Loucy (cell line): ENCODE results near the gene KCNK1.

Source experiments
- H2AFZ ChIP-seq: fragments of 200-600 bp; sonication (generic); 2 replicates; pipeline ENCODE4 v1.6.0; 2016; ENCODE audit warnings: antibody characterized with exemption, mild to moderate bottlenecking, low read length, moderate library complexity
- H3F3A ChIP-seq: fragments of 200-600 bp; 2 replicates; pipeline ENCODE4 v1.6.0; 2016; ENCODE audit warnings: antibody characterized with exemption, low read depth, mild to moderate bottlenecking
- H3K27me3 ChIP-seq: fragments of 200-600 bp; sonication (generic); 2 replicates; pipeline ENCODE4 v1.6.1; 2014; ENCODE audit warnings: low read length, mild to moderate bottlenecking; ENCODE audit not compliant: insufficient read depth, poor library complexity, severe bottlenecking
- H3K36me3 ChIP-seq: fragments of 200-600 bp; sonication (generic); 2 replicates; pipeline ENCODE4 v1.6.1; 2016; ENCODE audit warnings: low read length; ENCODE audit not compliant: insufficient read depth
- H3K4me1 ChIP-seq: fragments of 200-600 bp; sonication (generic); 2 replicates; pipeline ENCODE4 v1.5.1; 2014; ENCODE audit warnings: low read length, mild to moderate bottlenecking; ENCODE audit not compliant: insufficient read depth, poor library complexity, severe bottlenecking
- H3K4me2 ChIP-seq: fragments of 200-600 bp; sonication (generic); 2 replicates; pipeline ENCODE4 v1.6.0; 2014; ENCODE audit warnings: antibody characterized with exemption, low read length, low read depth, mild to moderate bottlenecking; ENCODE audit not compliant: poor library complexity, severe bottlenecking
- H3K4me3 ChIP-seq: fragments of 200-600 bp; sonication (generic); 2 replicates; pipeline ENCODE4 v1.5.1; 2014; ENCODE audit warnings: low read length, mild to moderate bottlenecking, mixed read lengths; ENCODE audit not compliant: poor library complexity, severe bottlenecking
- H3K79me2 ChIP-seq: fragments of 200-600 bp; sonication (generic); 2 replicates; pipeline ENCODE4 v1.6.1; 2014; ENCODE audit warnings: low read length; ENCODE audit not compliant: insufficient read depth
- H3K9ac ChIP-seq: fragments of 200-600 bp; sonication (generic); 2 replicates; pipeline ENCODE4 v1.6.0; 2014; ENCODE audit warnings: mild to moderate bottlenecking, low read depth, low read length, moderate library complexity; ENCODE audit not compliant: poor library complexity, severe bottlenecking
- H3K9me2 ChIP-seq: fragments of 200-600 bp; sonication (generic); replicated peaks from 2 replicates; pipeline ENCODE4 v1.6.1; 2016; ENCODE audit warnings: low read depth, low read length, mixed read lengths
- H3K9me3 ChIP-seq: fragments of 200-600 bp; sonication (generic); 2 replicates; pipeline ENCODE4 v1.6.1; 2014; ENCODE audit warnings: mild to moderate bottlenecking, antibody characterized with exemption, low read length, low read depth; ENCODE audit not compliant: insufficient read depth
- H4K20me1 ChIP-seq: fragments of 200-600 bp; sonication (generic); 2 replicates; pipeline ENCODE4 v1.6.0; 2014; ENCODE audit warnings: antibody characterized with exemption, low read length, mild to moderate bottlenecking; ENCODE audit not compliant: insufficient read depth, poor library complexity, severe bottlenecking
- CTCF ChIP-seq: fragments of 200-600 bp; sonication (generic); conservative IDR thresholded peaks from 2 replicates; pipeline ENCODE4 v1.5.1; 2014; ENCODE audit warnings: mild to moderate bottlenecking, antibody characterized with exemption, low read length
- EZH2phosphoT487 ChIP-seq: fragments of 200-600 bp; IDR thresholded peaks from 2 replicates; pipeline ENCODE4 v1.6.1; 2018; ENCODE audit warnings: antibody characterized with exemption, mild to moderate bottlenecking, moderate library complexity, borderline replicate concordance

KCNK1 gene

DNA sequence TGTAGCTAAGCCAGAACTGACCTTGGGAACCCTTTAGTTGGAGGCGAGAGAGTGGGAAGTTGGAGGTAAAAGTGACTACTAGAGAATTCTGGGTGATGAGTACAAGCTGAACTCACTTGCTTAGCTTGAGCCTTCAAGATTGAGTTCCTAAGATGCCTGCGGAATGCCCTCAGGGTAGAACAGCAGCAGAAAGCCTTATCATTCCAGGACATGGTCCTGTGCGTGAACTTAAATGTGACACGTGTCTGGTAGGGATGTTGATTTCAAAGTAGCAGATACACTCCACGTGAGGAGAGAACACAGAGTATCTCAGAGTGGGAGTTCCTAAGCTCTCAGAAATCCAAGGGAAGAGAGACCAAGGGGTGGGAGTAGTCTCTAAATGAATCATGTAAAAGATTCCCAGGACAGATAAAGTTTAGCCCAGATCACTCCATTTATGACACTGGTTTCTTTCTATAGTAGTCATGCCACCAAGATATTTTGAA is 60.1 kb downstream of the KCNK1 start:
- no peaks in the 10 kb centered on the region for H4K20me1 ChIP-seq
- no peak overlapping the region for H3K4me2 ChIP-seq
- no peaks in the 10 kb centered on the region for H3F3A ChIP-seq
- H3K27me3 ChIP-seq = no peaks in the 10 kb centered on the region
- TF ChIP-seq EZH2phosphoT487 (no peak), CTCF (no peak)
- no peaks in the 10 kb centered on the region for H3K9me3 ChIP-seq
- no peaks in the 10 kb centered on the region for H3K79me2 ChIP-seq
- no peaks in the 10 kb centered on the region for H3K4me1 ChIP-seq
- no peaks in the 10 kb centered on the region for H3K9me2 ChIP-seq
- no peak overlapping the region for H3K9ac ChIP-seq
- H3K36me3 ChIP-seq = no peaks in the 10 kb centered on the region
- H3K4me3 ChIP-seq = no peak overlapping the region
- no peak overlapping the region for H2AFZ ChIP-seq

DNA sequence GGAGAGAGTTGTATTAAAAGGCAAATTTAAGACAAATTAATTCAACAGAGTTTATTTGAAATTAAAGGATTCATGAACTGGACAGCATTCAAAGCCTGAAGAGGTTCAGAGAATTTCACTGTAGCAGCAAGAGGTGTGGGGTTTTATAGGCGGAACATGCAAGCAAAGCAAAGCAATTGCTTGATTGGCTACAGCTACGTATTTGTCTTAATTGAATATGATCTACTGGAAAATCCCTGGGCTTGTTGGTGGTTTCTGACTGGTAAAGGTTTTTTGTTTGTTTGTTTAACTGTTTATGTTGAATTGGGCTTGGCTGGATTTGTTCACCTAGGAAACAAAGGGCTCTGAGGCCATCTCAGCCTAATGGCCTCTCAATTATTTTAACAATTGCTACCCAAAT is 61.5 kb downstream of the KCNK1 start:
- Histone ChIP-seq H3F3A (no peaks in the 10 kb centered on the region), H4K20me1 (no peaks in the 10 kb centered on the region), H3K9me3 (no peaks in the 10 kb centered on the region), H3K4me3 (no peak overlapping the region), H3K9ac (no peak overlapping the region), H3K4me1 (no peaks in the 10 kb centered on the region), H3K4me2 (no peak overlapping the region), H3K79me2 (no peaks in the 10 kb centered on the region), H2AFZ (no peak overlapping the region), H3K27me3 (no peaks in the 10 kb centered on the region), H3K9me2 (no peaks in the 10 kb centered on the region), H3K36me3 (no peaks in the 10 kb centered on the region)
- TF ChIP-seq CTCF = no peak
- TF ChIP-seq EZH2phosphoT487 = no peak

DNA sequence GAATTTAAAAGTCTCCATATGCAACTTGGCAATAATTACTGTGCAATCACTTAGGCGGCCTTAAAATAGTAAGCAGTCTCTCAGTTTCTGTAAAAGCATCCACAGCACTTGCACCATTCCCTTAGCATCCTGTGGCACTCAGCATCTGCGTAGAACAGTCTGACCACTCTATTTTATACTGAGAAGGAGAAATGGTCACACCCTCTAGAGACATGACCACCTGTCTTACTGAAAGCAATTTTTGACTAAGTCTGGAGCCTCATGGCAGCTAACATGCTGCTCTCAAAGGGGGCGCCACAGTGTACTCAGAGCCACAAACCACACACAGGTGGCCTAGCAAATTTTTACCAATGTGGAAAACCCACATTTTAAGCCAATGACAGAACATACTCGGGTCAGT is 62.0 kb downstream of the KCNK1 start:
- H3K79me2 ChIP-seq = no peaks in the 10 kb centered on the region
- H4K20me1 ChIP-seq = no peaks in the 10 kb centered on the region
- no peak overlapping the region for H3K4me3 ChIP-seq
- H3K36me3 ChIP-seq = no peaks in the 10 kb centered on the region
- no peaks in the 10 kb centered on the region for H3F3A ChIP-seq
- H2AFZ ChIP-seq = no peak overlapping the region
- TF ChIP-seq CTCF (0 out of 2 replicates have a peak, but pooled peaks have one; percentile 12), EZH2phosphoT487 (no peak)
- no peaks in the 10 kb centered on the region for H3K9me3 ChIP-seq
- no peaks in the 10 kb centered on the region for H3K27me3 ChIP-seq
- no peak overlapping the region for H3K9ac ChIP-seq
- no peaks in the 10 kb centered on the region for H3K4me1 ChIP-seq
- no peak overlapping the region for H3K4me2 ChIP-seq
- no peaks in the 10 kb centered on the region for H3K9me2 ChIP-seq
